Stimulated activated CD8-positive, alpha-beta memory T cell treated with anti-CD3 and anti-CD28 coated beads, Interleukin-15, amount 100 ng/mL, for 1 hour (primary cell): ENCODE measurements around the gene DNAI4.

ENCODE experiments used
- DNase-seq: peaks from one replicate; pipeline ENCODE4 v3.0.0-alpha.2; 2020; ENCODE audit warnings: low read depth

DNAI4 gene

GRCh38 chr1:66767626-66768025 is 157.0 kb downstream of the DNAI4 start:
- DNase-seq, result no peak

GRCh38 chr1:66764994-66765578 is 159.6 kb downstream of the DNAI4 start:
- peak; percentile 32 for DNase-seq
